ENCODE results near the gene PRSS36.
"Not testable (repeated sequence)": the region's sequence is repeated elsewhere in the genome, so short reads cannot be mapped to it uniquely, and the experiment has no call there.

Gene PRSS36

GRCh38 chr16:31149894-31150890 is at the start of gene PRSS36:
PRSS36 (minus strand) TSS chr16:31150066; CDS start chr16:31150035, 31 bp downstream.
- Histone ChIP-seq H3K9me3 (ENCODE audit: control insufficient read depth in 1 of 2, low read length in 2 of 2) (no peaks in the 10 kb centered on the region), H3K36me3 (ENCODE audit: control insufficient read depth in 1 of 2, insufficient read depth in 2 of 2, low read length in 2 of 2) (no peaks in the 10 kb centered on the region), H3K9ac (ENCODE audit: low read depth in 1 of 2, low read length in 2 of 2) (no peak within 1 kb of the TSS), H3K27ac (ENCODE audit: low read depth, low read length) (no peak within 1 kb of the TSS), H3K4me1 (ENCODE audit: control insufficient read depth in 1 of 2, insufficient read depth in 2 of 2, low read length in 2 of 2) (peaks cover 3 to 5% of the 10 kb centered on the region in 2 donors), H3K27me3 (ENCODE audit: control insufficient read depth in 1 of 2, insufficient read depth in 2 of 2, low read length in 2 of 2) (peaks cover 0 to 6% of the 10 kb centered on the region in 2 donors), H3K4me3 (ENCODE audit: low read depth in 1 of 2, low read length in 2 of 2) (no peak within 1 kb of the TSS)

- peak overlapping the region in 1 of 2 donors; percentile 22 for H3K9ac ChIP-seq (ENCODE audit: low read depth in 1 of 2, low read length in 2 of 2)
- peaks cover 5 to 31% of the 10 kb centered on the region in 2 donors for H3K36me3 ChIP-seq (ENCODE audit: control insufficient read depth in 1 of 2, insufficient read depth in 2 of 2, low read length in 2 of 2)
- no peaks in the 10 kb centered on the region for H3K9me3 ChIP-seq (ENCODE audit: control insufficient read depth in 1 of 2, low read length in 2 of 2)
- H3K27ac ChIP-seq (ENCODE audit: low read depth, low read length): no peak overlapping the region
- no peak overlapping the region for H3K4me3 ChIP-seq (ENCODE audit: low read depth in 1 of 2, low read length in 2 of 2)
- peaks cover 26 to 33% of the 10 kb centered on the region in 2 donors for H3K4me1 ChIP-seq (ENCODE audit: control insufficient read depth in 1 of 2, insufficient read depth in 2 of 2, low read length in 2 of 2)
- no peaks in the 10 kb centered on the region for H3K27me3 ChIP-seq (ENCODE audit: control insufficient read depth in 1 of 2, insufficient read depth in 2 of 2, low read length in 2 of 2)
Observed at GRCh38 chr16:31199430-31200041, 49.7 kb upstream of the PRSS36 start.

GRCh38 chr16:31198207-31198882 is 48.5 kb upstream of the PRSS36 start:
- Histone ChIP-seq H3K36me3 (ENCODE audit: control insufficient read depth in 1 of 2, insufficient read depth in 2 of 2, low read length in 2 of 2) (peaks cover 9 to 42% of the 10 kb centered on the region in 2 donors), H3K4me1 (ENCODE audit: control insufficient read depth in 1 of 2, insufficient read depth in 2 of 2, low read length in 2 of 2) (peaks cover 26 to 33% of the 10 kb centered on the region in 2 donors), H3K9ac (ENCODE audit: low read depth in 1 of 2, low read length in 2 of 2) (no peak overlapping the region), H3K4me3 (ENCODE audit: low read depth in 1 of 2, low read length in 2 of 2) (no peak overlapping the region), H3K27ac (ENCODE audit: low read depth, low read length) (no peak overlapping the region), H3K27me3 (ENCODE audit: control insufficient read depth in 1 of 2, insufficient read depth in 2 of 2, low read length in 2 of 2) (no peaks in the 10 kb centered on the region), H3K9me3 (ENCODE audit: control insufficient read depth in 1 of 2, low read length in 2 of 2) (no peaks in the 10 kb centered on the region)

GRCh38 chr16:31196324-31197088 is 46.6 kb upstream of the PRSS36 start:
- Histone ChIP-seq H3K9me3 (ENCODE audit: control insufficient read depth in 1 of 2, low read length in 2 of 2) (no peaks in the 10 kb centered on the region), H3K4me3 (ENCODE audit: low read depth in 1 of 2, low read length in 2 of 2) (no peak overlapping the region), H3K9ac (ENCODE audit: low read depth in 1 of 2, low read length in 2 of 2) (no peak overlapping the region), H3K27ac (ENCODE audit: low read depth, low read length) (no peak overlapping the region), H3K36me3 (ENCODE audit: control insufficient read depth in 1 of 2, insufficient read depth in 2 of 2, low read length in 2 of 2) (peaks cover 18 to 61% of the 10 kb centered on the region in 2 donors), H3K4me1 (ENCODE audit: control insufficient read depth in 1 of 2, insufficient read depth in 2 of 2, low read length in 2 of 2) (peaks cover 22 to 25% of the 10 kb centered on the region in 2 donors), H3K27me3 (ENCODE audit: control insufficient read depth in 1 of 2, insufficient read depth in 2 of 2, low read length in 2 of 2) (no peaks in the 10 kb centered on the region)

GRCh38 chr16:31195861-31196260 is 46.0 kb upstream of the PRSS36 start:
- H3K27me3 ChIP-seq (ENCODE audit: control insufficient read depth in 1 of 2, insufficient read depth in 2 of 2, low read length in 2 of 2); H3K4me3 ChIP-seq (ENCODE audit: low read depth in 1 of 2, low read length in 2 of 2); H3K9ac ChIP-seq (ENCODE audit: low read depth in 1 of 2, low read length in 2 of 2); H3K27ac ChIP-seq (ENCODE audit: low read depth, low read length); H3K9me3 ChIP-seq (ENCODE audit: control insufficient read depth in 1 of 2, low read length in 2 of 2): not testable (repeated sequence)
- Histone ChIP-seq H3K36me3 (ENCODE audit: control insufficient read depth in 1 of 2, insufficient read depth in 2 of 2, low read length in 2 of 2) (peaks cover 24 to 67% of the 10 kb centered on the region in 2 donors), H3K4me1 (ENCODE audit: control insufficient read depth in 1 of 2, insufficient read depth in 2 of 2, low read length in 2 of 2) (peaks cover 15 to 19% of the 10 kb centered on the region in 2 donors)

- Histone ChIP-seq H3K4me3 (ENCODE audit: low read depth in 1 of 2, low read length in 2 of 2) (no peak overlapping the region), H3K9me3 (ENCODE audit: control insufficient read depth in 1 of 2, low read length in 2 of 2) (no peaks in the 10 kb centered on the region), H3K36me3 (ENCODE audit: control insufficient read depth in 1 of 2, insufficient read depth in 2 of 2, low read length in 2 of 2) (peaks cover 32 to 77% of the 10 kb centered on the region in 2 donors), H3K27ac (ENCODE audit: low read depth, low read length) (no peak overlapping the region), H3K4me1 (ENCODE audit: control insufficient read depth in 1 of 2, insufficient read depth in 2 of 2, low read length in 2 of 2) (peaks cover 6 to 13% of the 10 kb centered on the region in 2 donors), H3K27me3 (ENCODE audit: control insufficient read depth in 1 of 2, insufficient read depth in 2 of 2, low read length in 2 of 2) (no peaks in the 10 kb centered on the region), H3K9ac (ENCODE audit: low read depth in 1 of 2, low read length in 2 of 2) (no peak overlapping the region)
Observed at GRCh38 chr16:31194898-31195297, 45.0 kb upstream of the PRSS36 start.

- Histone ChIP-seq H3K27ac (ENCODE audit: low read depth, low read length) (no peak overlapping the region), H3K4me3 (ENCODE audit: low read depth in 1 of 2, low read length in 2 of 2) (no peak overlapping the region), H3K4me1 (ENCODE audit: control insufficient read depth in 1 of 2, insufficient read depth in 2 of 2, low read length in 2 of 2) (peaks cover 0 to 3% of the 10 kb centered on the region in 2 donors), H3K36me3 (ENCODE audit: control insufficient read depth in 1 of 2, insufficient read depth in 2 of 2, low read length in 2 of 2) (peaks cover 42 to 82% of the 10 kb centered on the region in 2 donors), H3K9ac (ENCODE audit: low read depth in 1 of 2, low read length in 2 of 2) (no peak overlapping the region), H3K27me3 (ENCODE audit: control insufficient read depth in 1 of 2, insufficient read depth in 2 of 2, low read length in 2 of 2) (no peaks in the 10 kb centered on the region), H3K9me3 (ENCODE audit: control insufficient read depth in 1 of 2, low read length in 2 of 2) (no peaks in the 10 kb centered on the region)
Observed at GRCh38 chr16:31193874-31194273, 44.0 kb upstream of the PRSS36 start.

GRCh38 chr16:31192856-31193642 is 43.2 kb upstream of the PRSS36 start:
- H3K9ac ChIP-seq (ENCODE audit: low read depth in 1 of 2, low read length in 2 of 2): no peak overlapping the region
- H3K36me3 ChIP-seq (ENCODE audit: control insufficient read depth in 1 of 2, insufficient read depth in 2 of 2, low read length in 2 of 2): peaks cover 50 to 88% of the 10 kb centered on the region in 2 donors
- no peaks in the 10 kb centered on the region for H3K9me3 ChIP-seq (ENCODE audit: control insufficient read depth in 1 of 2, low read length in 2 of 2)
- no peaks in the 10 kb centered on the region for H3K27me3 ChIP-seq (ENCODE audit: control insufficient read depth in 1 of 2, insufficient read depth in 2 of 2, low read length in 2 of 2)
- no peak overlapping the region for H3K27ac ChIP-seq (ENCODE audit: low read depth, low read length)
- H3K4me3 ChIP-seq (ENCODE audit: low read depth in 1 of 2, low read length in 2 of 2): no peak overlapping the region
- no peaks in the 10 kb centered on the region for H3K4me1 ChIP-seq (ENCODE audit: control insufficient read depth in 1 of 2, insufficient read depth in 2 of 2, low read length in 2 of 2)

Data from duodenal mucosa (tissue), 2 donors.